Stimulated activated CD8-positive, alpha-beta memory T cell treated with anti-CD3 and anti-CD28 coated beads, Interleukin-15, amount 100 ng/mL, for 24 hours (primary cell): ENCODE results near the gene MAP2K3.

Source experiments
- DNase-seq: peaks from one replicate; pipeline ENCODE4 v3.0.0-alpha.2; 2020; ENCODE audit warnings: low read depth

MAP2K3 gene

DNA sequence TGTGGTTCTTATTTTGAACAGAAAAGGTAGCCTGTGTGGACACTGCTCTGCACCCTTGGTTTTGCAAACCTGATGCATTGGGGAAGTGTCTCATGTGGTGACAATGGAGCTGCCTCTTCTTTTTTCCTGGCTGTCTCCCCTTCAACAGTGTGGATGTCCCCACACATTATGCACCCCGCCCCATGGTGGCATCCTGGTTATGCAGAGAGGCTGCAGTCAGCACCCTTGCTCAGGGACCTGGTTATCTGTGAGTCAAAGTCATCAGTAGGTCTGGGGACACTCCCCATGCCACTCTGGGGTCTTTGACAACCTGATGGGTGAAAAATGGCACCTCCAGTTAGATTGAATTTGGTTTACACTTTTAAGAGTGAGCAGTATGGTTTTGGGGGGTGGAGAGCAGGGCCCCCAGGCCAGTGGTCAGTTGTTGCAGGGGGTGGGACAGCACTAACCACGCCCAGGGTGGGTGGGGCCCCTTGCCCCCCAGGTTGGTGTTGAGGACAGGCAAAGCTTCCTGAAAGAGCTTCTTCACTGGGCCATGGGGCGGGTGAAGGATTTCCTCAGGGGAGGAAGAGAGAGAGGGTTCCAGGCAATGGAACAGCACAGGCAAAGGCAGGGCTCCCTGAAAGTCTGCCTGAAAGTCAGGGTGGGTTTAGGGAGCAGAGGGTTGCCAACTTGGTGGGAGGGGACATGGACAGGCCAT lies 67.0 kb downstream of the MAP2K3 start:
- DNase-seq, result no peak

DNA sequence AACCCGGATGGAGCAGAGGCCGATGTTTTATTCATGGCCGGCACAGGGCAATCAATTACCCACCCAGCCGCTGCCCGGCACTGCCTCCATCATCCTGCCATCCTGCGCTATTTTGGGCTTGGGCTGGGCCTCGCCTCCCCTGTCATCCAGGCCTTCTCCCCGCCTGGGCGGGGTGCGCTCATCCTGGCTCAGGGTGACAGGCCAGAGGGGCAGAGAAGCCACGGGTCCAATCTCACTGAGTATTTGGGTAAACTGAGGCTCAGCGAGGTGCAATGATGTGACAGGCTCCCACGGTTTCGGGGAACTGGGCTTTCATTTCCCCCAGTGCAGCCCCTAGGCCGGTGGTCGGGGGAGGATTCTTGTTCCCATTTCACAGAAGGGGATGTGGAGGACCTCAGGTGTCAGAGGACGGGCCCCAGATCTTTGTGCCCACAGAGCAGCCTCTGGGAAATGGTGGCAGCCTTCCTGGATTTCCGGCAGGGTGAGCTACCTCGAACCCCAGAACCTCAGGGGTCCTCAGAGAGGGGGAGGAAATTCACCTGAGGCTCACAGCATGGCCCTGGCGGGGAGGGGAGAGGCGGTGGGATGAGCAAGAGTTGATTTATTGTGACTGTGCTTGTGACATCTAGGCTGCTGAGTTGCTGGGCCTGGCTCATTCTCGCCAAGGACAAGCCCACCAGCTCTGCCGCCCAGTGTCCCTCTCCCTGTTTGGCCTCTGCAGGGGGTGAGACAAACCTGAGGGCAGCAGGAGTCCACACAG lies 67.9 kb downstream of the MAP2K3 start:
- no peak for DNase-seq

DNA sequence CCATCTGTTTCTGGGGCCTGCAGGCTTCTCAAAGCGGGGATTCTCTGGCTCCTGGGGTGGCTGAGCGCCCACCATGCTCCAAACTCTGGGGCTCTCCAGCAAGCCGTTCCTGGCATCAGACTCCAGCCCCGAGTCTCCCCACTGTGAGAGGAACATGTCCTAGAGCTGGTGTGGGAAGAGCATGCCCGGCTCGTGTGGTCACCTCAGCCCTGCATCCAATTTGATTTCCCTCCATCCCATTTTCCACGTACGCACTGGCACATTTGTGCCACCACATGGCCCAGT lies 68.4 kb downstream of the MAP2K3 start:
- DNase-seq, result no peak

DNA sequence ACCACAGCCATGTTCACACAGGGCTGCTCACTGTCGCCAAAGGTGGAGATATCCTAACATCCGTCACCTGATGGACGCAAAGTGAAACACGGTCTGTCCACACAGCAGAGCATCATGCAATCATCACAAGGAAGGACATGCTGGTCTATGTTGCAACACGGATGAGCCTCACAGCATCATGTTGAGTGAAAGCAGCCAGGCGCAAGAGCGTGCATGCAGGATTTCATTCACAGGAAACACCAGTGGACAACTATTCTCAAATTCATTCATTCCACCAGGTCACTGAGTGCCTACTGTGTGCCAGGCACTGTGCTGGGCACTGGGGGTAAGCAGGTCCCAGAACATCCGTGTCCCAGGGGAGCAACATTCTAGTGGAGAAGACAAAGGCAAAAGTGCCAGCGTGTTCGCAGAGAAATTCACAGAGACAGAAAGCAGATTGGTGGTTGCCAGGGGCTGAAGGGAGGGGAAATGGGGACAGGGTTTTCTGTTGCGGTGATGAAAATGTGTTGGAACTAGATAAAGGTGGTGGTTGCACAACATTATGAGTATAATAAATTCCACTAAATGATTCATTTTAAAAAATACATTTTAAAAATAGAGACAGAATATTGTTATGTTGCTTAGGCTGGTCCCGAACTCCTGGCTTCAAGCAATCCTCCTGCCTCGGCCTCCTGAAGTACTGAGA lies 69.0 kb downstream of the MAP2K3 start:
- no peak for DNase-seq

DNA sequence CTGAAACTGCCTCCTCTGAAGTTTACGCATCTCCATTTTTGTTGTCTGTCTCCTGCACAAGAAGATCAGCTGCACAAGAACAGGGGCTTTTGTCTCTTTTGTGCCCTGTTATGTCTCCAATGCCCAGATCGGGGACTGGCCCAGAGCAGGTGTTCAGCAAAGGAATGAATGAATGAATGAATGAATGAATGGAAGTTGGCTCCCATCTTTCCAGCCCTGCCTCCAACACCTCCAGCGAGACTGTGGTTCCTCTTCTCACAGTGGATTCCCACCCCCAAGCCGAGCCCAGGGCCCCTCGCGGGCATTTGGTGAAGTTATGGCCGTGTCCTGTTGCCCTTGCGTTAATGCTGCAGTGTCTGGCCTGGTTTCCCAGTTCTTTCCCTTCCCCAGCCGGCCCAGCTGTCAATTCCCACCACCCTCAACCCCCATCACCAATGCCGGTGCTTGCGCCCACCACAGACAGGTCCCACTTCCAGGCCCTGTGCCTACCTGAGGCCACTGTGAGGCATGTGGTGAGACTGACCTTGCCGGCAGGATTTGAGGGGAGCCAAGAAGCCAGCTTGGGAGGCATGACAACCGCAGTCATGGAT lies 70.4 kb downstream of the MAP2K3 start:
- no peak for DNase-seq

DNA sequence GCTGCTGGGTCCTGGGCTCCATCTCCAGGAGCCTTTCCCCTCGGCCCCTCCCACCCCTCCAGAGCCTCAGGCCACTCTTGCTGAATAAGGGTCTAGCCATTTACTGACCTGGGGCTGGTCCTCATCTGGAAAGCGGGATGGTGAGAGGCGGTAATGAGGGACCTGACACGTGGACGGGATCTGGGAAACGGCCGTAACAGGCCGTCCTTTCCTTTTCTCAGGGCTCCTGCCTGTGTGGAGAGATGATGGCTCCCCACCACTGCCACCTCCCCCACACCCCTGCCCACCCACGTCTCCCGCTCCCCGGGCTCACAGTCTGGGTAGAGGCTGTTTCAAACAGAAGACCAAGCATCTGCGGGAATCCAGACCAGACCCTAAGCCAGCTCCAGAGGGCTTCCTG lies 71.1 kb downstream of the MAP2K3 start:
- no peak for DNase-seq

DNA sequence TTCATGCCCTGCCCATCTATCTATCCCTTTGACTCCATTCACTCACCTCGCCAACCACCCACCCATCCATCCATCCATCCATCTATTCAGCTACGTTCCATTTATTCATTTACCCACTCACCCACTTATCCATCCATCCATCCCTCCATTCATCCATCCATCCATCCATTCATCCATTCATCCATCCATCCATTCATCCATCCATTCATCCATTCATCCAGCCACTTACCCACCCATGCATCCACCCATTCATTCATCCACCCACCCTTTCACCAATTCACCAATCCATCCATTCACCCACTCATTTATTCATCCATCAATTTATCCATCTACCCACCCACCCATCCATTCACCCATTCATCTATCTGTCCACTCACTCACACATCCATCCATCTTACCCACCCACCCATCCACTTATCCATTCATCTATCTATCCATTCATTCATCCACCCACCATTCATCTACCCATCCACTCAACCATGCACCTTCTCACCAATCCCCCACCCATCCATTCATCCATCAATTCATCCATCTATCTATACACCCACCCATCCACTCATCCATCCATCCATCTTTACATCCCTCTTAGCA lies 72.1 kb downstream of the MAP2K3 start:
- no peak for DNase-seq

DNA sequence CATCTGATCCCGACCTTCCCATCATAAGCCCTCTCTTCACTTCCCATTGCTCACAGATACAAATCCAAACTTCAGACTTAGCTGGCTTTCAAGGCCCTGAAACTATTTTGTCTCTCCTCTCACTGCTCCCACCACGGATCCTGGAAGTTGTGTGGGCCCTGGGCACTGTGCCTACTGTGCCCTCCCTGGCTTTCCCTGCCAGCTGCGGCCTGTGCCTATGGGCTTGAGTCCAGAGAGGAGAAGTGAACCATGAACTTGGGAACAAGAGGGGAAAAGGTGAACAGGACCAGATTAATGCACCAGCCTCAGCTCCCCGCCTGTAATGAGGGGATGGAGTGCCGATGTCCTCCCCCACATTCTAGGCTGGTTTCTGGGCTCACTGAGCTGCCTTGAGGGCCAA lies 72.8 kb downstream of the MAP2K3 start:
- DNase-seq, result no peak

DNA sequence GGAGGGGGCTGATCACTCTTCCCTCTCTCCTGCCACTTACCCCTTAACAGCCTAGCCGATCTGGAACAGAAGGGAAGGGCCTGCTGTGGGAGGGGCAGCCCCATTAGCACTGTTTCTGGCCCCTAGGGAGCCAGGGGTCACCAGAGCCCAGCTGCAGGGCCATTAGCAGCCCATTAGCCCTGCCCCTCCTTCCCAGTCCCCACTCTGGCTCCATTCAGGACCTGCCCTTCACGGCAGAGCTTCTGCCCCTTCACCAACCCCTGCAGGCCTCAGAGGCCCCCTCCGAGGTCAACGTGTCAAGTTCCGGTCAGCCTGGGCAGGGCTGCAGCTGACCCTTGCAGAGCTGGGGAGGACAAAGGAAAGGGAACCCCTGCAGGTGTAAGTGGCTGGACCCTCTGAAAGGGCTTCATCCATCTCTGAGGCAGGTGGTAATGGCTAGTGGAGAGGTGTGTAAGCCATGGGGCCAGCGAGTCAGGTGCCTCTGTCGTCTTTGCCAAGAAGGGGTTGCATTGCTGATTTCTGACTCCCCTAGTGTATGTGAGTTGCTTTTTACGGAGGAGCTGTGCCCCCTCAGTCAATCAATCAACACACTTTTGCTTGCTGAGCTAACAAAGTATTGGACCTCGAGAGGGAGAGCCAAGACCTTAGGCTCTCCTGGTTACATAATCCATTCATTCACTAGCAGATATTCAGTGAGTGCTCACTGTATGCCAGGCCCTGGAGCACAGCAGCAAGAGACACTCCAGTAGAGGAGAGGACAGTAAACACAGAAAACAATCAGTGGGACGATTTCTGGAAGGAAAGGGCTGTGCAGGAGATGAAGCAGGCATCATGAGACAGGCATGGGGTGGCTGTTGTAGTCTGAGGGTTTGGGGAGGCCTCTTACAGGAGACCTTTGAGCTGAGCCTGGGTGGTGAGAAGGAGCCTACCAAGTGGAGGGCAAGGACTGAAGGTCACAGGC lies 73.5 kb downstream of the MAP2K3 start:
- DNase-seq, result no peak

DNA sequence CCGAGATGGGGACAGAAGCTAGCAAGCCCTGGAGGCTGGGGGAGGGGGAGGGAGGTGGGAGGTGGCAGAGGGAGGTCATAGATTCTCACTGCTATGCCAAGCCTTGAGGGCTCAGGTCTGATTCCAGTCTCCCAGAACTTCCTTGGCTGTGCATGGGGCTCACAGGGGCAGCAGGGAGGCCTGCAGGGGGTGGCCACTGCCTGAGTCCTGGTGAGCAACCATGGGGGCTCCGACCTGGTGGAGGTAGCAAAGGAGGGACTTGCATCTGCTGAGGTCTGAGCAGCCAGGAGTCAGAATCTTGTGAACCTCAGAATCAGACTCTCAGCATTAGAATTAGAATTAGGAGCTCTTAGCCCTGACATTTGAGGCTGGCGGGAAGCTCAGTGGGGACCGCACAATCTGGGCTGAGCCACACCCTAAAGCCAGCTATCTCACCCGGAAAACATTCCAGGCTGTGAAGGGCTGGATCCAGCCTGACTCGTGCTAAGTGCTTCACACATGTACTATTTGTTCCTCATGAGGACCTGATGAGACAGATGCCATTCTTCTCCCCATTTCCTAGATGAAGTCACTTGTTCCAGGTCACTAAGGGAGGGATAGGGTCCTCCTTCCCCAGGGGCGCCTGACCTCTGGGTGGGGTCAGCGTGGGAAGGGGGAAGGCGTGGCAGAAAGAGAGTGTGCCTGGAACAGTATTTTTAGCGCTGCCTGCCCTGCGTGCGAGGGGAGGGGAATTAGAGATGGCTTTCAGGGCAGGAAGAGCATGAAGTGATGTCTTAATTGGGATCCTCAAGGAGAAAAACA lies 74.4 kb downstream of the MAP2K3 start:
- DNase-seq, result no peak

DNA sequence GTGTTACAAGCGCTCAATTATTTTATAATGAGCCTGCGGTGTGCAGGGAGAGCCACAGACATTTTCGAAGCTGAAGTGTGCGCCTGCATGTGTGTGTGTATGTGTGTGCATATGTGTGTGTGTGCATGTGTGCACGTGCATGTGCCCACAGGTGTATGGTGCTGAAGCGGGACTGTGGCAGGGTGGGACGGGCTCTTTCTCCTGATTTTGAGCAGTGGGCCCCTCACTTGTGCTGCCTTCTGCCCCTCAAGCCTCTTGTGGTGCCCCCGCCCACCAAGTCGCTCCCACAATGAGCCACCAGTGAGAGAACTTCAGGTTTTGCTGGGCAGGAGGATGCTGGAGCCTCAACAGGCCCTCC lies 75.0 kb downstream of the MAP2K3 start:
- no peak for DNase-seq

DNA sequence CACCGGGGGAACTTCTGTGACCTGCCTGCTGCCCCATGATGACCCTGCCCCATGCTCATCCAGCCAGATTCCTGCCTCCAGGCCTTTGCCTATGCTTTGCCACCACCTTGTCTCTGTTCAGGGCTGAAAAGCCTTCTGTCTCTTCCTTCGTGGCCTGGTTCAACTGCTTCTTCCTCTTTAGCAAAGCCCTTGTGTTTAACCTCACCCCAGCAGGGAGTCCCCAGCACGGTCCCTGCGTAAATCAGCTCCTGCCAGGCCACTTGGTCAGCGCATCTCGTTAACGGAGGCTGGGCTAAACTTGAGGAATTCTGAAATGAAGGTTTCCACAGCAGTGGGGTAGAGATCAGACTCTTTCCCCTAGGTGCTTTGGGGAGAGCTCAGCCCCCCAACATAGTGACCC lies 75.5 kb downstream of the MAP2K3 start:
- DNase-seq, result no peak

DNA sequence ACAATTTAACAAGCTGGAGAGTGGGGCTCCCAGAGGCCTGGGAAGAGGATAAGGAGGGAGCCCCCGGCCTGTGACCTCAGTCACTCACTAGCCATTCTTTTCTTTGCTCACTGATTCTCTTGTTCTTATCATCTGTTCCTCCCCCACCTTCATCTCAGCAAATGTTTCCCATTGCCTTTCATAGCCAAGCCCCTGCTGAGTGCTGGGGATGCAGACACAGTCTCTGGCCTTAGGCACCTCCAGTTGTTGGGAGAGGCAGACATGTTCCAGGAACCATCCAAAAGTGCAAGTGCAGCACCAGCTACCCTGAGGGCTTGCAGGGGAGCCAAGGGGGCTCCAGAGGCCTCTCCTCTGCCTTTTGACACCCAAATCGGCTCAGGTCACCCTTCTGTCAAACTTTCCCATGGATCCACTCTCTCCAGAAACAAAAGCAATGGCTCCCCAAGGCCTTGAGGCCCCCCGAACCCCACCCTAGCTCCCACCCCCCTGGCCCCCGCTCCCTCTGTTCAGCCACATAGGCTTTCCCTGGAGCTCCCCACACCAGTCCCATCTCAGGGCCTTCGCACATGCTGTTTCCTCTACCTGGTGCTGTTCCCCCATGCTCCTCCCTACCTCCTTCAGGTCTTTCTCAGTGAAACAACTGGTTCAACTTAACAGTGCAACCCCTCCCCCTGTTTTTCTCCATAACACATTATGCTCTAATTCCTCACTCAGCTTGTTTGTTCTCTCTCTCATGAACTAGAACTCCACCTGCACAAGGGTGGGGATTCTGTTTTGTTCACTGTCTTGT lies 76.7 kb downstream of the MAP2K3 start:
- DNase-seq, result no peak

DNA sequence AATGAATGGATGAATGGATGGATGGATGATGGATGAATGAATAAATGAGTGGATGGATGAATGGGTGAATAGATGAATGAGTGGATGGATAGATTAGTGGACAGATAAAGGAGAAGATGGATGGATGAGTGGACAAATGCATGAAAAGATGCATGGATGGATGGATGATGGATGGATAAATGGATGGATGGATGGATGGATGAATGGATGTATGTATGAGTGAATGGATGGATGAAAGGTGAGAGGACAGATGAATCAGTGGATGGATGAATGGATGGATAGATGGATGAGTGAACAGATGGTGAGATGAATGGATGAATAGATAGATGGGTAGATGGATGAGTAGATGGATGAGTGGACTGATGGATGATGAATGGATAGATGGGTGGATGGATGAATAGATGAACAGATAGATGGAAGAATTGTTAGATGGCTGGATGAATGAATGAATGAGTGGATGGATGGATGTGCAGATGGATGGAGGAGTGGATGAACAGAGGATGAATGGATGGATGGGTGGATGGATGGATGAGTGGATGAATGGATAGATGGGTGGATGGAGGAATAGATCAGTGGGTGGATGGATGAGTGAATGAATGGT lies 77.9 kb downstream of the MAP2K3 start:
- no peak for DNase-seq

DNA sequence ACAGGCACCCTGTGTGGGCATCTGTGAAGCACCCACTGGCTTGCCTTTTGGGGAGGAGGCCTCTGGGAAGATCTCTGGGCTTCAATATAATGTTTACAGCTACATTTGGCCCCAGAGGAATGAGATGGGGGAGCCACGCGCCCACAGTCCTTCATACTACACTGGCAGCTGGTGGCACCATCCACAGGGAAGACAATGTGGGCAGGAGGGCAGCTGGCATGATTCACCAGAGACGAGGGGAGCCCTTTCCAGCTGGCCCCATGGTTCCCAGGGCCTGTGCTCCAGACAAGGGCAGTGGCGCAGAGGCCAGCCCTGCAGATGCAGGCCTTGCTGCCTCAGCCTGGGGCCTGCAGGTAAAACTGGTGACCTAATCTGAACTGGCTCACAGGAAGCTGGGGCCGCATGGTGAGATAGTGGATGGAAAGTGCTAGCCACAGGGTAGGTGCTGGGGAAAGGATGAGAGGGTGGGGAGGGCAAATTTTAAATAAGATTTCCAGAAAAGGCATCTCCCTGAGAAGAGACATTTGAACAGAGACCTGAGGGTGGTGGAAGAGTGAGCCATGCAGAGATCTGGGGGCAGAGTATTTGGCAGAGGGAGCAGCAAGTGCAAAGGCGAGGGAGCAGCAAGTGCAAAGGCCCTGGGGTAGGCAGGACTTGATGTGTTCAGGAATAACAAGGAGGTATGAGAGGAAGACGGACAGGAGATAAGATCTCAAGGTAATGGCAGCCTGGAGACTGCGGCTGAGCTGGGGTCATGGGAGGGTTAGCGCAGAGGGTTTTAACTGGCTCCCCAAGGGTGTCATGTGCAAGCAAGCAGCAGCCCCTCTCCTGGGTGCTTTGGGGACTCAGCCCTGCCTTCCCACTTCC lies 79.5 kb downstream of the MAP2K3 start:
- DNase-seq, result no peak
